OCI-LY7 (cell line): ENCODE measurements around the gene SSU72.

Experiments
- EZH2phosphoT487 ChIP-seq: fragments of 200-600 bp; sonication (generic); IDR thresholded peaks from 2 replicates; pipeline ENCODE4 v1.6.1; 2018; ENCODE audit warnings: low read depth, borderline replicate concordance, mild to moderate bottlenecking, mixed run types, antibody characterized with exemption, low read length, moderate library complexity, mixed read lengths
- TF ChIP-seq, protein P1 (sequence below): fragments of 200-600 bp; sonication (generic); conservative IDR thresholded peaks from 2 replicates; pipeline ENCODE4 v1.5.1; 2014; ENCODE audit warnings: mild to moderate bottlenecking, antibody characterized with exemption, low read length, moderate library complexity, mixed read lengths

DNA sequence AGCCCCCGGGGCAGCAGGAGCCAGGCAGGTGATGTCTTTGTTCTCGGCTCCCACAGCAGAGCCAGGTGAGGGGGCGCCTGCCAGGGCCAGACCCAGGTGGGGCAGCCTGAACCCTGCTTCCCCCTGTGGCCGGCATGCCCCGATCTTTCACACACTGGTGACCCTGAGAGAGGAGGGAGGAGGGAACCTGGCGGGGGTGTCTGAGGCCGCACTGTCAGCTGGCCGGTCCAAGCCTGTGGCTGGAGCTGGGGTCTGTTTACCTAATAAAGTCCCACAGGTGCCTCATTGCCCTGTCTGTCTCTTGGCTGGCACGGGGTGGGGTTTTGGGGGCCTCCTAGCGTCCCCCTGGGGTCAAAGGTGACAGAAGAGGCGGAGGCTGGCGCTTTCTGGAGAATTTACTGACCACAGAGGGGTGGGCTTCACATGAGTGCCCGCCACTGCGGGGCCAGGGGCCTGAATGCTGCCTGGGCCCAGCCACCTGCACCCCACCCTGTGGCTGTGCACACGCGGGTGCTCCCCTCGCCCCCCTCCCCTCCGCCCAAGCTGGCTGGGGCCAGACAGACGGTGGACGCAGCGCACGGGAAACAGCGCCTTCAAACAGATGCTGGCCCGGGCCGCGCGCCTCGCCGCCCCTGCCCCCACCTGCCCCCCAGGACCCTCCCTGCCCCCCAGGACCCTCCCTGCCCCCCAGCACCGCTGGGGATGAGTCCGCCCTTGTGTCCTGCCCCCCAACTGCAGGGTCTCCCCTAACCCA is 40.1 kb downstream of the SSU72 start:
- TF ChIP-seq, protein P1, sequence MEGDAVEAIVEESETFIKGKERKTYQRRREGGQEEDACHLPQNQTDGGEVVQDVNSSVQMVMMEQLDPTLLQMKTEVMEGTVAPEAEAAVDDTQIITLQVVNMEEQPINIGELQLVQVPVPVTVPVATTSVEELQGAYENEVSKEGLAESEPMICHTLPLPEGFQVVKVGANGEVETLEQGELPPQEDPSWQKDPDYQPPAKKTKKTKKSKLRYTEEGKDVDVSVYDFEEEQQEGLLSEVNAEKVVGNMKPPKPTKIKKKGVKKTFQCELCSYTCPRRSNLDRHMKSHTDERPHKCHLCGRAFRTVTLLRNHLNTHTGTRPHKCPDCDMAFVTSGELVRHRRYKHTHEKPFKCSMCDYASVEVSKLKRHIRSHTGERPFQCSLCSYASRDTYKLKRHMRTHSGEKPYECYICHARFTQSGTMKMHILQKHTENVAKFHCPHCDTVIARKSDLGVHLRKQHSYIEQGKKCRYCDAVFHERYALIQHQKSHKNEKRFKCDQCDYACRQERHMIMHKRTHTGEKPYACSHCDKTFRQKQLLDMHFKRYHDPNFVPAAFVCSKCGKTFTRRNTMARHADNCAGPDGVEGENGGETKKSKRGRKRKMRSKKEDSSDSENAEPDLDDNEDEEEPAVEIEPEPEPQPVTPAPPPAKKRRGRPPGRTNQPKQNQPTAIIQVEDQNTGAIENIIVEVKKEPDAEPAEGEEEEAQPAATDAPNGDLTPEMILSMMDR: no peak
- TF ChIP-seq EZH2phosphoT487: no peak
